IMR-90 (cell line): ENCODE data around the gene ERCC8. TPM values are rescaled to one million over a fixed set of nuclear protein-coding genes. Genes with fewer than 3 reads are reported as not detected.
A peak's percentile ranks its signal among the peaks of the same experiment; 100 is the strongest.

Source experiments
- ATAC-seq: fragments of 200-7000 bp; cut with Tn5 transposase; 2 replicates; pipeline ENCODE4 v1.9.1; 2020; ENCODE audit warnings: low read depth, mild to moderate bottlenecking, moderate library complexity
- BruUV-seq: library from RNA; stranded (reverse); fragments of 400-500 nt; replicated peaks from 2 replicates; lab custom pipeline; 2021; lab: Mats Ljungman, UMichigan
- CTCF ChIA-PET: fragments of 300-600 bp; formaldehyde crosslinking; extraction: SDS; loops from one replicate; lab custom pipeline; 2021; ENCODE audit warnings: antibody characterized with exemption; lab: Yijun Ruan, JAX
- POLR2A ChIA-PET: fragments of 300-600 bp; sonication (Branson Sonifier 250); formaldehyde crosslinking; loops from one replicate; lab custom pipeline; 2022; ENCODE audit warnings: antibody characterized with exemption; ENCODE audit not compliant: unreplicated experiment; lab: Charles Lee
- DNase-seq: peaks from one replicate; pipeline ENCODE4 v3.0.0; 2013
- H2AFZ ChIP-seq: replicated peaks from 2 replicates; pipeline ENCODE3; 2013; ENCODE audit warnings: low read length, mild to moderate bottlenecking; ENCODE audit not compliant: poor library complexity
- H2AK5ac ChIP-seq: 2 replicates; pipeline ENCODE4 v1.6.1; 2013; ENCODE audit warnings: low read depth, low read length, inconsistent platforms
- H2AK9ac ChIP-seq: replicated peaks from 2 replicates; pipeline ENCODE3; 2013; ENCODE audit warnings: mild to moderate bottlenecking, low read depth, low read length, moderate library complexity; ENCODE audit not compliant: poor library complexity
- H2BK120ac ChIP-seq: 2 replicates; pipeline ENCODE4 v1.6.1; 2013; ENCODE audit warnings: low read depth, low read length, inconsistent platforms
- H2BK15ac ChIP-seq: 3 replicates; pipeline ENCODE4 v1.6.1; 2013; ENCODE audit warnings: low read depth, low read length, inconsistent platforms
- H2BK20ac ChIP-seq: 2 replicates; pipeline ENCODE4 v1.6.1; 2013; ENCODE audit warnings: low read depth, mild to moderate bottlenecking, inconsistent platforms, low read length, moderate library complexity
- H2BK5ac ChIP-seq: 2 replicates; pipeline ENCODE4 v1.6.1; 2013; ENCODE audit warnings: mild to moderate bottlenecking, low read depth, low read length, inconsistent platforms; ENCODE audit not compliant: poor library complexity, severe bottlenecking
- H3K14ac ChIP-seq: replicated peaks from 2 replicates; pipeline ENCODE4 v1.6.1; 2013; ENCODE audit warnings: low read depth, low read length, inconsistent platforms
- H3K18ac ChIP-seq: 2 replicates; pipeline ENCODE4 v1.6.1; 2013; ENCODE audit warnings: low read depth, low read length, control low read depth
- H3K23ac ChIP-seq: 2 replicates; pipeline ENCODE4 v1.6.1; 2013; ENCODE audit warnings: low read depth, low read length, inconsistent platforms
- H3K27ac ChIP-seq: 2 replicates; pipeline ENCODE4 v1.5.1; 2013; ENCODE audit warnings: mild to moderate bottlenecking, control low read depth, low read length; ENCODE audit not compliant: insufficient read depth
- H3K27me3 ChIP-seq: 2 replicates; pipeline ENCODE4 v1.6.1; 2013; ENCODE audit warnings: low read length; ENCODE audit not compliant: control insufficient read depth, insufficient read depth
- H3K36me3 ChIP-seq: 2 replicates; pipeline ENCODE4 v1.6.1; 2013; ENCODE audit warnings: low read length, mixed read lengths; ENCODE audit not compliant: control insufficient read depth, insufficient read depth
- H3K4ac ChIP-seq: 2 replicates; pipeline ENCODE4 v1.6.1; 2013; ENCODE audit warnings: low read depth, low read length, inconsistent platforms
- H3K4me1 ChIP-seq: 2 replicates; pipeline ENCODE4 v1.6.1; 2013; ENCODE audit warnings: low read length, mixed read lengths; ENCODE audit not compliant: control insufficient read depth, insufficient read depth
- H3K4me2 ChIP-seq: 2 replicates; pipeline ENCODE4 v1.6.1; 2013; ENCODE audit warnings: low read depth, mild to moderate bottlenecking, control low read depth, low read length, moderate library complexity
- H3K4me3 ChIP-seq: 2 replicates; pipeline ENCODE4 v1.5.1; 2013; ENCODE audit warnings: low read depth, mild to moderate bottlenecking, control low read depth, low read length, moderate library complexity; ENCODE audit not compliant: insufficient read depth
- H3K56ac ChIP-seq: 2 replicates; pipeline ENCODE4 v1.6.1; 2013; ENCODE audit warnings: low read length, inconsistent platforms; ENCODE audit not compliant: insufficient read depth; ENCODE audit errors: extremely low read depth
- H3K79me1 ChIP-seq, 2 experiments: 2 replicates each; pipeline ENCODE4 v1.6.1; 2013; ENCODE audit warnings: low read length in 2 of 2, inconsistent platforms in 1 of 2, low read depth in 1 of 2
- H3K9ac ChIP-seq: 2 replicates; pipeline ENCODE4 v1.6.1; 2013; ENCODE audit warnings: low read depth, low read length, control low read depth
- H3K9me1 ChIP-seq: 2 replicates; pipeline ENCODE4 v1.6.1; 2013; ENCODE audit warnings: low read length, inconsistent platforms; ENCODE audit not compliant: insufficient read depth
- H3K9me3 ChIP-seq: 2 replicates; pipeline ENCODE4 v1.6.1; 2013; ENCODE audit warnings: low read length; ENCODE audit not compliant: control insufficient read depth, insufficient read depth
- H4K20me1 ChIP-seq: 2 replicates; pipeline ENCODE4 v1.6.1; 2013; ENCODE audit warnings: low read length, inconsistent platforms; ENCODE audit not compliant: insufficient read depth
- H4K5ac ChIP-seq: 2 replicates; pipeline ENCODE4 v1.6.1; 2013; ENCODE audit warnings: mild to moderate bottlenecking, low read depth, low read length, control low read depth
- H4K8ac ChIP-seq, 2 experiments: 2 replicates each; pipeline ENCODE4 v1.6.1; 2013; ENCODE audit warnings: low read depth in 2 of 2, low read length in 2 of 2, control low read depth in 1 of 2, inconsistent platforms in 1 of 2
- H4K91ac ChIP-seq: 2 replicates; pipeline ENCODE4 v1.6.1; 2013; ENCODE audit warnings: low read depth, low read length, inconsistent platforms; ENCODE audit not compliant: insufficient read depth
- BHLHE40 ChIP-seq: fragments of 150-350 bp; IDR thresholded peaks from 2 replicates; pipeline ENCODE4 v1.6.1; 2016; ENCODE audit warnings: mild to moderate bottlenecking, low read depth, low read length
- FOS ChIP-seq: fragments of 150-350 bp; IDR thresholded peaks from 2 replicates; pipeline ENCODE4 v1.6.1; 2016; ENCODE audit warnings: low read depth, low read length
- NFE2L2 ChIP-seq: fragments of 150-350 bp; IDR thresholded peaks from 2 replicates; pipeline ENCODE4 v1.6.1; 2016; ENCODE audit warnings: low read depth, mild to moderate bottlenecking, low read length
- POLR2A ChIP-seq: IDR thresholded peaks from 2 replicates; pipeline ENCODE4 v1.6.1; 2012; ENCODE audit warnings: mild to moderate bottlenecking, low read depth, low read length
- RAD21 ChIP-seq: IDR thresholded peaks from 2 replicates; pipeline ENCODE4 v1.6.1; 2012; ENCODE audit warnings: low read length, improper control_type of control experiment
- RCOR1 ChIP-seq: IDR thresholded peaks from 2 replicates; pipeline ENCODE4 v1.6.1; 2012; ENCODE audit warnings: mild to moderate bottlenecking, low read length, improper control_type of control experiment; ENCODE audit not compliant: insufficient replicate concordance
- WGBS, 2 experiments: methylation state at CpG; one replicate each; pipeline versions ENCODE4 v1.1.5 to v1.1.7; 2013; ENCODE audit warnings: missing lambda C conversion rate in 2 of 2; ENCODE audit not compliant: insufficient read length in 1 of 2; ENCODE audit errors: extremely low coverage in 2 of 2; 5-methylcytosine and 5-hydroxymethylcytosine counted together
- dilution Hi-C: fragments of 300-500 bp; cut with HindIII; formaldehyde crosslinking; loops from one replicate; pipeline ENCODE4 v1.14.3; 2018; ENCODE audit warnings: low sequenced_read_pairs; ENCODE audit not compliant: unreplicated experiment
- in situ Hi-C: fragments of 300-500 bp; cut with MboI; formaldehyde crosslinking; loops from 3 replicates; pipeline ENCODE4 v1.14.3; 2019; ENCODE audit warnings: low sequenced_read_pairs, inconsistent platforms, mixed read lengths
- intact Hi-C: fragments of 100-400 bp; cut with micrococcal nuclease; formaldehyde crosslinking; loops from 2 replicates; pipeline ENCODE4 v1.10.0; 2022
- polyA plus RNA-seq, 3 experiments: library from polyadenylated mRNA; depleted of rRNA; stranded (reverse); fragments of >200 nt; gene quantifications; 2 replicates each; pipeline ENCODE4 v1.2.3, GENCODE V29; 2012; ENCODE audit warnings: low replicate concordance in 1 of 3
- total RNA-seq: library from RNA; depleted of rRNA; stranded (reverse); fragments of >200 nt; gene quantifications from 2 replicates; pipeline ENCODE4 v1.2.3, GENCODE V29; 2012
- TF ChIP-seq, protein P1 (sequence below): conservative IDR thresholded peaks from 2 replicates; pipeline ENCODE4 v1.5.1; 2012; ENCODE audit warnings: mild to moderate bottlenecking, low read depth, low read length, improper control_type of control experiment
- TF ChIP-seq, protein P2 (sequence below): fragments of 150-350 bp; IDR thresholded peaks from 2 replicates; pipeline ENCODE4 v1.6.1; 2016; ENCODE audit warnings: low read depth, mild to moderate bottlenecking, low read length, moderate library complexity, borderline replicate concordance

ERCC8 gene
- total and polyA plus RNA-seq, 2 of the 4 experiments (the other 2 are of a cell fraction), result 12.6 to 29.2 TPM

DNA sequence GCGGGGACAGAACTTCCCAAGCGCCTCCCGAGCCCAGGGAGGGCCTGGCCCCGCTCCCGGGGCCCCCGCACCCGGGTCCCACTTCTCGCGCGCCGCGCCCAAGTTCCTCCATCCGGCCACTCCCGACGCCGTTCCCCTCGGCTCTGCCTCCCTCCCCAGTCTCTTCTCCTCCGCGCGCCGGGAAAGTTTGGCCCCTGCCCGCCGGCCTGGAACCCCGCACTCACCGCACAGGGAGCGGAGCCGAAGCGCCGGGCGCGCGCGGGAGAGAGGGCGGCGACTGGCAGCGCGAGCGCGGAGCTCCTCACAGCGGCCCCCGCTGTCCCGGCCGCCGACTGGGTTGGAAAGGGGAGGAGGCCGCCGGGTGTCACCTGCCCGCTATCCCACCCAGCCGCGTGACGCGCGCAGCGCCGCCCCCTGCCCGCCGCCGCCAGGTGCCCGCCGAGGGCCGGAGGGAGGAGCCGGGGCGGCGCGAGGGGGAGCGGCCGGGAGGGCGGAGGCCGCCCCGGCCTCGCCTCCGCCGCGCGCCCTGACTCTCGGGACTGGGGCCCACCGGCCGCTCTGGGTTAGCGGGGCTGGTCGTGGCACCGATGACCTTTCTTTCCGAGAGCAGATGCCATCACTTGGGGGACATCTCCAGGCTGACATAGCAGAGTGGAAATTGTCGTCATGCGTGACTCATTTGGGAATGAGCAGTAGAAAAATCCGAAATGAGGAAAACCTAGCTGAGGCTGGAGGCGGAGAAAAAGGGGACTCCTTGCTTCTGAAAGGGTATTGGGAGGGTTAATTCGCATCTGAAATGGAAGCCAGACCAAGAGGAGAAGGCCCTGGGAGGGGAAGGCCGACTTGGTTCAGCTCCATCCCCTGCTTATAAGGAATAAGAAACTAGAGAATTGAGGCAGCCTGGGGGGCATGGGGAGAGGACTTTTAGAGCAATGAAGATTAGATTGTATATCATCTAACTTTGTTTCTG is 100.6 kb downstream of the ERCC8 start, which contains the start of gene ELOVL7:
Gene ELOVL7 (minus strand): TSS at position 334 of the 970 bp plus-strand sequence. CDS start 56,872 bp downstream, outside the sequence.
- POLR2A ChIA-PET, result no interaction called here
- H4K91ac ChIP-seq, result no peak within 1 kb of the TSS
- H3K56ac ChIP-seq, result no peak within 1 kb of the TSS
- in situ Hi-C loops, result no loop called here
- no peaks in the 10 kb centered on the region for H3K36me3 ChIP-seq
- DNase-seq, result peak; percentile 29
- H2BK5ac ChIP-seq, result no peak within 1 kb of the TSS
- no peak within 1 kb of the TSS for H2AK5ac ChIP-seq
- H3K23ac ChIP-seq, result no peak within 1 kb of the TSS
- H3K9me1 ChIP-seq, result no peaks in the 10 kb centered on the region
- no peak within 1 kb of the TSS for H3K14ac ChIP-seq
- dilution Hi-C loops, result no loop called here
- no peak within 1 kb of the TSS for H4K5ac ChIP-seq
- WGBS, 2 experiments, result 1% methylated on average over 23 of the region's 87 CpGs; no CpG with 5 or more reads in 1 of the 2 experiments
- no peaks in the 10 kb centered on the region; the same call in 1 of the 2 replicates for H3K4me1 ChIP-seq
- H3K4me3 ChIP-seq, result peak within 1 kb of the TSS; percentile 79
- peak; percentile 93 for ATAC-seq
- H4K20me1 ChIP-seq, result no peaks in the 10 kb centered on the region
- H3K4me2 ChIP-seq, result peak within 1 kb of the TSS; percentile 86
- H3K9me3 ChIP-seq, result no peaks in the 10 kb centered on the region
- no peak within 1 kb of the TSS for H2BK120ac ChIP-seq
- no peaks in the 10 kb centered on the region for H3K79me1 ChIP-seq
- H2AK9ac ChIP-seq, result no peak within 1 kb of the TSS
- H3K18ac ChIP-seq, result no peak within 1 kb of the TSS
- no peak within 1 kb of the TSS for H4K8ac ChIP-seq
- peak within 1 kb of the TSS; percentile 88 for H2AFZ ChIP-seq
- no peak within 1 kb of the TSS for H2BK20ac ChIP-seq
- H3K27ac ChIP-seq, result no peak within 1 kb of the TSS
- no TSS peak for BruUV-seq
- intact Hi-C loops, result loop anchor here (5.0 to 10.0 kb wide), 2 partner anchors 139 to 1872 kb away; partner anchors contain the start of gene DEPDC1B
- no peak within 1 kb of the TSS for H3K9ac ChIP-seq
- H3K27me3 ChIP-seq, result peaks cover 49% of the 10 kb centered on the region
- TF ChIP-seq, protein P1, sequence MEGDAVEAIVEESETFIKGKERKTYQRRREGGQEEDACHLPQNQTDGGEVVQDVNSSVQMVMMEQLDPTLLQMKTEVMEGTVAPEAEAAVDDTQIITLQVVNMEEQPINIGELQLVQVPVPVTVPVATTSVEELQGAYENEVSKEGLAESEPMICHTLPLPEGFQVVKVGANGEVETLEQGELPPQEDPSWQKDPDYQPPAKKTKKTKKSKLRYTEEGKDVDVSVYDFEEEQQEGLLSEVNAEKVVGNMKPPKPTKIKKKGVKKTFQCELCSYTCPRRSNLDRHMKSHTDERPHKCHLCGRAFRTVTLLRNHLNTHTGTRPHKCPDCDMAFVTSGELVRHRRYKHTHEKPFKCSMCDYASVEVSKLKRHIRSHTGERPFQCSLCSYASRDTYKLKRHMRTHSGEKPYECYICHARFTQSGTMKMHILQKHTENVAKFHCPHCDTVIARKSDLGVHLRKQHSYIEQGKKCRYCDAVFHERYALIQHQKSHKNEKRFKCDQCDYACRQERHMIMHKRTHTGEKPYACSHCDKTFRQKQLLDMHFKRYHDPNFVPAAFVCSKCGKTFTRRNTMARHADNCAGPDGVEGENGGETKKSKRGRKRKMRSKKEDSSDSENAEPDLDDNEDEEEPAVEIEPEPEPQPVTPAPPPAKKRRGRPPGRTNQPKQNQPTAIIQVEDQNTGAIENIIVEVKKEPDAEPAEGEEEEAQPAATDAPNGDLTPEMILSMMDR, result 0 out of 2 replicates have a peak, but pooled peaks have one; percentile 27
- TF ChIP-seq RCOR1 (no peak), POLR2A (no peak), NFE2L2 (no peak), BHLHE40 (no peak), FOS (0 out of 2 replicates have a peak, but pooled peaks have one; percentile 19), RAD21 (no peak)
- TF ChIP-seq, protein P2, sequence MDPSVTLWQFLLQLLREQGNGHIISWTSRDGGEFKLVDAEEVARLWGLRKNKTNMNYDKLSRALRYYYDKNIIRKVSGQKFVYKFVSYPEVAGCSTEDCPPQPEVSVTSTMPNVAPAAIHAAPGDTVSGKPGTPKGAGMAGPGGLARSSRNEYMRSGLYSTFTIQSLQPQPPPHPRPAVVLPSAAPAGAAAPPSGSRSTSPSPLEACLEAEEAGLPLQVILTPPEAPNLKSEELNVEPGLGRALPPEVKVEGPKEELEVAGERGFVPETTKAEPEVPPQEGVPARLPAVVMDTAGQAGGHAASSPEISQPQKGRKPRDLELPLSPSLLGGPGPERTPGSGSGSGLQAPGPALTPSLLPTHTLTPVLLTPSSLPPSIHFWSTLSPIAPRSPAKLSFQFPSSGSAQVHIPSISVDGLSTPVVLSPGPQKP, result no peak
- CTCF ChIA-PET, result interaction anchor here (0.5 to 0.6 kb wide), 2 partner anchors 8 to 14 kb away, joined by 3 read pairs; no protein-coding TSS in a partner anchor
- no peak within 1 kb of the TSS for H3K4ac ChIP-seq
- no peak within 1 kb of the TSS for H2BK15ac ChIP-seq
